Spleen (tissue), 7 donors: ENCODE measurements around the gene KCNJ3.

Experiments used
- CTCF ChIP-seq, 11 experiments: fragments of 200-600 bp in 7 of 11; fragments of 450-650 bp in 4 of 11; sonication (generic) in 4 of 11; IDR thresholded peaks in 8 of 11; conservative IDR thresholded peaks in 3 of 11; 1 replicate in 7 of 11; 2 replicates in 4 of 11; pipeline versions ENCODE4 v1.4.0 to v1.8.0; 2016 to 2021; ENCODE audit warnings: antibody characterized with exemption in 11 of 11, inconsistent platforms in 4 of 11, mild to moderate bottlenecking in 1 of 11
- POLR2A ChIP-seq, 3 donors: fragments of 450-650 bp; IDR thresholded peaks; one replicate each; pipeline ENCODE4 v1.5.1; 2017; ENCODE audit warnings: antibody characterized with exemption in 3 of 3, mild to moderate bottlenecking in 1 of 3
- POLR2AphosphoS5 ChIP-seq, 3 donors: sonication (generic); formaldehyde crosslinking; IDR thresholded peaks; one replicate each; pipeline ENCODE4 v1.5.1; 2017; ENCODE audit warnings: antibody characterized with exemption in 3 of 3
- donor health status: DM: no; HTN: no; CAD: no; lungs with moderate emphysema.
- donor health status: DM: no; HTN: no; CAD: no.
- donor health status: DM: no; HTN: no; CAD: no.

GRCh38 chr2:154698721-154699574, 453 bp downstream of the KCNJ3 start:
- TF ChIP-seq CTCF (IDR thresholded peaks at IDR 0.05 in 8 of 11, conservative IDR thresholded peaks at IDR 0.05 in 3 of 11) (no peak), POLR2A (IDR thresholded peaks at IDR 0.05) (no peak), POLR2AphosphoS5 (IDR thresholded peaks at IDR 0.05) (no peak)
